ENCODE data around the gene TMPRSS11B.
"Not testable (repeated sequence)": the region's sequence is repeated elsewhere in the genome, so short reads cannot be mapped to it uniquely, and the experiment has no call there.

TMPRSS11B gene, protein sequence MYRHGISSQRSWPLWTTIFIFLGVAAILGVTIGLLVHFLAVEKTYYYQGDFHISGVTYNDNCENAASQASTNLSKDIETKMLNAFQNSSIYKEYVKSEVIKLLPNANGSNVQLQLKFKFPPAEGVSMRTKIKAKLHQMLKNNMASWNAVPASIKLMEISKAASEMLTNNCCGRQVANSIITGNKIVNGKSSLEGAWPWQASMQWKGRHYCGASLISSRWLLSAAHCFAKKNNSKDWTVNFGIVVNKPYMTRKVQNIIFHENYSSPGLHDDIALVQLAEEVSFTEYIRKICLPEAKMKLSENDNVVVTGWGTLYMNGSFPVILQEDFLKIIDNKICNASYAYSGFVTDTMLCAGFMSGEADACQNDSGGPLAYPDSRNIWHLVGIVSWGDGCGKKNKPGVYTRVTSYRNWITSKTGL

DNA sequence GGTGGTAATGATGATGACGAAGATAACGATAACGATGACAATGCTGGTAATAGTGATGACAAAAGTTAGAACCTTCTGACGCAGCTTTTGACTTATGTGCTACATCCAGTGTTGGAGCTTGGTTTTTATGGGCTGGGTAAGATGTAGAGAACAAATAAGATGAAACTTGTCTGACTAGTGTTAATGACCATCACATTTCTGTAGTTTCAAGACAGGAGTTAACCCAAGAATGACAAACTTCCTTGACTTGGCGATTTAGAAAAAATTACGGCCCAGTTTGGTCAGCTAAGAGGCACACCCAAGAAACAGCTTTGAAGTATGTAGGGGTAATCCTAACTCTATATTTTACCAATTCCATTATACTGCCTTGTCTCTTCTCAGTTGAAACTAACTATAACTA lies at the start of gene TMPRSS11B:
Gene TMPRSS11B, minus strand, starts transcription at position 101 of the 400 bp plus-strand sequence. CDS start 136 bp downstream, outside the sequence.
- no peak for DNase-seq (ENCODE audit: low read depth)

DNA sequence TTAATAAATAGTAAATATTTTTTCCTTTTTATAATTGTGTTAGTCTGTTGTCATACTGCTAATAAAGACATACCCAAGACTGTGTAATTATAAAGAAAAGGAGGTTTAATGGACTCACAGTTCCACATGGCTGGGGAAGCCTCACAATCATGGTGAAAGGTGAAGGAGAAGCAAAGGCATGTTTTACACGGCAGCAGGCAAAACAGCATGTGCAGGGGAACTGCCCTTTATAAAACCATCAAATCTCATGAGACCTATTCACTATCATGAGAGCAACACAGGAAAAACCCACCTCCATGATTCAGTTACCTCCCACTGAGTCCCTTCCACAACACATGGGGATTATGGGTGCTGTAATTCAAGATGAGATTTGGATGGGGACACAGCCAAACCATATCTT lies 45.8 kb upstream of the TMPRSS11B start:
- no peak for DNase-seq (ENCODE audit: low read depth)

DNA sequence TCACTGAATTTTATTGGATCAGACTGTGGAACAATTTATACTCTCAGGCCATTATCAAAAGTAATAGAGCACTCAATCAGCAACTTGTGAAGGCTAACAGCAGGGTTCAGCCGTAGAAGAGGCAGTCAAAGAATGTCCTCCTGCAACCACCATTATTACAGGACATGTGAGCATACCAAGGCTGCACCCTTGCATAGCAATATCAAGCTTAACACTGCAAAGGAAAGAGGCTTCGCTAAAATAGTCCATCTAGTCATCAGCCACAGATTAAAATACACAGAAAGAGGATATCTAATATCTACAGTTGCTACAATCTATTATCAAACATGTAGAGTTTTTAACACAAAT lies 42.9 kb upstream of the TMPRSS11B start:
- DNase-seq (ENCODE audit: low read depth) = no peak

DNA sequence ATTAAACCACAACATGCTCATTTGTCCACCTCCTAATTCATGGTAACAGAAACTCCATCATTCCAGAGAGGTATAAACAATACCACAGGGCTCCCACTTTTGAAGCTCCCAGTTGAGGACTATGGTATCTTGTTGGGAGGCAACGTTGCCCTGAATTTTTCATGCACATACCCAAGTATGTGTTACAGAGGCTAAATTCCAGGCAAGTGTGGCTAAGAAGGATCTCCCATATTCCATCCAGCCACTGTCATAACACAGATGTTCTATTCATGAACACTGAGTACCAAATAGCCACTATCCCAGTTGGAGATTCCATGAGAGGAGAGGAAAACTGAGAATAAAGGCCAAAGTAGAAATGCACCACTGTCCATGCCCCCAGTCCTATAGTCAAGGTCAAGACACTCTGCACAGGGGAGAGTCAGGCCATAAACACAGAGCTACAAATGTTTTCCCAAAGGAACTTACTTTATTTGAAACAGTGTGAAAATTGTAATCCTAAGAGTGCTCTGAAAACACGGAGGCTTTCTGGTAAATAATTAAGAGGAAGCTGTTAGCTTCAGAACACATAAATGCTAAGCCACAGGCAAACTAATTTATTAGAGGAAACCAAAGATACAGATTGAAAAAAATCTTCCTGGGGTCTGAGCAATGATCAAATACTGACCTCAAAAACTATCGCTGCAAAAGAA lies 42.4 kb upstream of the TMPRSS11B start:
- DNase-seq (ENCODE audit: low read depth) = no peak

DNA sequence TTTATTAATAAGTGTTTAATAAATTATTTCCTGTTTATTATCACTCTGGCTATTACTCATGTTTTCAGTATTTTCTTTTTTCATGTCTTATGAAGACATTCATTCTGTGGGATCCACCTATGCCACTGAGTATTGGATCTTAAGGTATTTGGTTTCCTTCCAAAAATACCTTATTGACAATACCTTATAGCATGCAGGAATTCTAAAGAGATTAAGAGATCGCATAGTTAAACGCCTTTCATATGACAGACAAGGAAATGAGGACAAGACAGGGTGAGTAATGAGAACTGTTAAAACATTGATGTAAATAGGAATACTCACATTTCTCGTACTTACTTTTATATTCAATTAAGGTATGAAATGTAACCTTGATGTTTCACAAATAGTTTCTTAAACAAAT lies 38.2 kb upstream of the TMPRSS11B start:
- DNase-seq (ENCODE audit: low read depth) = no peak

DNA sequence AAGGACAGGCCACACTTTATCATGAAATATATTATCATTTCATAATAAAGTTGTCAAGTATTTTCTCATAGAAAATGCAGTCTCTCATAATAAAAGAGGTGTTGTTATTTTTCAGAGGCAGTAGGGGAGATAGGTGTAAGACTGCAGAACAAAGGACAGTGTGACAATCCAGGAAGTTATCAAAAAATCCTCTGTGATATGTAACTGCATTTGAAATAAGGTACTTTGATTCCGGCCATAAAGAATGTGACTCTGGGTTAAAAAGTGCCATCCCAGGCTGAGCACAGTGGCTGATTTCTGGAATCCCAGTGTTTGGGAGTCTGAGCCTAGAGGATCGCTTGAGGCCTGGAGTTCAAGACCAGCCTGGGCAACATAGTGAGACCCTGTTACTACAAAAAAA lies 37.6 kb upstream of the TMPRSS11B start:
- no peak for DNase-seq (ENCODE audit: low read depth)

DNA sequence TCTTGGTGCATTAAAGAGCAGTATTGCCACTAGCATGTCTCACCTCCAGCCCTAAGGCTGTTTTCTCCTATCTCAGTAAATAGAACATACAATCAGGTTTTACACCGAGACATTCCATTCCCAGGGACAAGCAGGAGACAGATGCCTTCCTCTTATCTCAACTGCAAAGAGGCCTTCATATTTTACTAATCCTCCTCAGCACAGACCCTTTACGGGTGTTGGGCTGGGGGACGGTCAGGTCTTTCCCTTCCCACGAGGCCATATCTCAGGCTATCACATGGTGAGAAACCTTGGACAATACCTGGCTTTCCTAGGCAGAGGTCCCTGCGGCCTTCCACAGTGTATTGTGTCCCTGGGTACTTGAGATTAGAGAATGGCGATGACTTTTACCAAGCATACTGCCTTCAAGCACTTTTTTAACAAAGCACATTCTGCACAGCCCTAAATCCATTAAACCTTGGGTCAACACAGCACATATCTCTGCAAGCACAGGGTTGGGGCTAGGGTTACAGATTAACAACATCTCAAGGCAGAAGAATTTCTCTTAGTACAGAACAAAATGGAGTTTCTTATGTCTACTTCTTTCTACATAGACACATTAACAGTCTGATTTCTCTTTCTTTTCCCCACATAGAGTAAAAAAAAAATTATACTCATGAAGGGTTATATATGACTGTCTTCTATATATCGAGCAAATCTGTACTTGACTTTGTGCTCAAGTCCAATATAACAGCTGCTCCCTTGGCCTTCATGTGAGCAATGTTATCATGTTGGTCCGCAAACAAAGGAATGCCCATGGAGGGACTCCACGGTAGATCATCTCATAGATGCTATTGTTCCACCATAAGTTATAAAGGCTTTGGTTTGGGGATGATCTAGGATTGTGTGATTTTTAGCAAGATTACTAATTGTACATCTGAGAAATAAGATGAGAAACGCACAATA lies 36.6 kb upstream of the TMPRSS11B start:
- not testable (repeated sequence) for DNase-seq (ENCODE audit: low read depth)

DNA sequence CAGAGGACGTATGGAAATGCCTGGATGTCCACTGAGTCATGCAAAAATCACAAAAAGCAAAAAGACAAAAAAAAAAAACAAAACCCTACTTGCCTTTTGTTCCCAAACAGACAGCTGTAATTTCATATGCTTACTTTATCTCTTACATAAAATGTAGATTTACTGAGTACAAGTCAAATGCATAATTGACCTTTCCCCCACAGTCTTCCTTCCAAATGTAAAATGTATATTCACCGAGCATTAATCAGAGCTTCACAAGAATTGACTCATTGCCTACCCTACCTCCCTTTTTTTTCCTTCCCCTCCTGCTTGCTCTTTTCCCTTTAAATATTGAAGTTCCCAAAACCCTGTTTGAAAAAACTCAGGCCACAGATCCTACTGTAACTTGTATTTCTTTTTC lies 32.5 kb upstream of the TMPRSS11B start:
- no peak for DNase-seq (ENCODE audit: low read depth)

DNA sequence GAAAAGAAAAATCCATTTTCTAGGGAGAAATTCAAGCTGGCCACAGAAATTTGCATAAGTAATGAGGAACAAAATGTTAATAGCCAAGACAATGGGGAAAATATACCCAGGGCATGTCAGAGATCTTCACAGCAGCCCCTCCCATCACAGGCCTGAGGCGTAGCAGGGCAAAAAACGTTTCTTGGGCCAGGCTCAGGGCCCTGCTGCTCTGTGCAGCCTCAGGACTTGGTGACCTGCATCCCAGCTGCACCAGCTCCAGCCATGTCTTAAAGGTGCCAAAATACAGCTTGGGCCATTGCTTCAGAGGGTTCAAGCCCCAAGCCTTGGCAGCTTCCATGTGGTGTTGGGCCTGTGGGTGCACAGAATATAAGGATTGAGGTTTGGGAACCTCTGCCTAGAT lies 32.1 kb upstream of the TMPRSS11B start:
- DNase-seq (ENCODE audit: low read depth) = no peak

DNA sequence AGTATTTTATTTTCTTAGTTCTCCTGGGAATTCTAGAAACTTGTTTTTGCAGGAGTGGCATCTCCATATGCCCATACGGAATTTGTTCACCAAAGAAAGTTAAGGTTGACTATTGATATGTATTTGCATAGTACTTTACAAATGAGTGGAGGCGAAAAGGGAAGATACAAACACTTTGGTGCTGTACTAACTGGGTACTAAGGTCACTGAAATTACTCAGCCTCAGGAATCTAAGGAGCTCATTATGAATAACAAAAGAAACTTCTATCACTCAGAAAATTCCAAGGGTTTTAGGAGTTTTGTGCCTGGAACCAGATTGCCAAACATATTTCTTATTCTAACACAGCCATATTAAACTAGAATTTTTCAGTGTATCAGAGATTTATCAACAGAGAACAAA lies 27.4 kb upstream of the TMPRSS11B start:
- no peak for DNase-seq (ENCODE audit: low read depth)

DNA sequence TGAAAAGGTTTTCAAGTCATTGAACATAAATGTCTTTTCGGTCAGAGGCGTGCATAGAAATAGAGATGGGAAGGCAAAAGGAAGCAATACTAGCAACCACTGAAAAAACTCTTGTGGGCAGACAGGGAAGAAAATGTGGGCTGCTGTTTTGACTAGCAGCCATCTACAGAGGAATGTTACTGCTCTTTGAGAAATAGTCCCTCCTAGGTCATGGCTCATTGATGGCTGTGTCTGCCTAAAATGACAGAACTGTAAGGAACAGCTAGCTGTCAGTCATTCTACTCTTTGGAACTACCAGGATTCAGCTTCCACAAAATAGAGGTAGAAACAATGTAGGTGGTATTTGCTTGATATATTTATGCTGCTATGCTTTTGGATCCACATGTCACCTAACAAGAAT lies 26.9 kb upstream of the TMPRSS11B start:
- no peak for DNase-seq (ENCODE audit: low read depth)

DNA sequence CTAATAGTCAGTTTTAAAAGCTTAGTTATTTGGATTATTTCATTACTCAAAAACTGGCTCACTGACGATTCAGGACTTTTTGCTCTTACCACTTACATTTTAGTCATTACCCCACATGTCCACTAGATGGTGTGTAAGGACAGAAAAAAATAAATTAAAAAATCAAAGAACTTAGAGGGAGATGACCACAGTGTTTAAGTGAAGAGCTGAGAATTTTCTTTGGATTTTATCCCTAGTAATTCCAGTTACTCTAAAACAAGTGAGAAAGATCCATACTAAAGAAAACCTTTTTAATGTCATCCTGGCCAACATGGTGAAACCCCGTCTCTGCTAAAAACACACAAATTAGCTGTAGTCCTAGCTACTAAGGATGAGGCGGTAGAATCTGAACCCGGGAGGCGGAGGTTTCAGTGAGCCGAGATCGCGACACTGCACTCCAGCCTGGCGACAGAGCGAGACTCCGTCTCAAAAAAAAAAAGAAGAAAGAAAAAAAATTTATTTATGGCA lies 26.4 kb upstream of the TMPRSS11B start:
- DNase-seq (ENCODE audit: low read depth) = peak; percentile 19

DNA sequence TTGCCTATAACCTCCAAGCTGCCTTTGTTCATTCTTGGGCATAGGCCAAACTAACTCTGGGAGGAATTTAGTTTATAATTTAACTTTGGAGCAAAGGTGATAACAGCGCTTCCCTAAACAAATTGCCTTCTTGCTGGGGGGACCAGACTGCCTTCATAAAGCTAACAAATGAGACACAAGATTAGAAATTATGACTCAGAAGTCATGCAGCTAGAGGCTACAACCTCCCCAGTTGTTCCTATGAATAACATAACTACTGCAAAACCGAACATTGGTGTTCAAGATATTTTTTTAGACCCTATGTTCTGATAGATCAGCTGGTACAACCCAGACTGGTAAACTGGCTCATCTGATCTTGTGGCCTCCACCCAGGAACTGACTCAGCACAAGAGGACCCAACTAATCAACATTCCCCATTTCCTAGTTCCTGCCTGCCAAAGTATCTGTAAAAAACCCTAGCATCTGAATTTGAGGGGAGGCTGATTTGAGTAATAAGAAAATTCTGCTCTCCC lies 22.0 kb upstream of the TMPRSS11B start:
- no peak for DNase-seq (ENCODE audit: low read depth)

DNA sequence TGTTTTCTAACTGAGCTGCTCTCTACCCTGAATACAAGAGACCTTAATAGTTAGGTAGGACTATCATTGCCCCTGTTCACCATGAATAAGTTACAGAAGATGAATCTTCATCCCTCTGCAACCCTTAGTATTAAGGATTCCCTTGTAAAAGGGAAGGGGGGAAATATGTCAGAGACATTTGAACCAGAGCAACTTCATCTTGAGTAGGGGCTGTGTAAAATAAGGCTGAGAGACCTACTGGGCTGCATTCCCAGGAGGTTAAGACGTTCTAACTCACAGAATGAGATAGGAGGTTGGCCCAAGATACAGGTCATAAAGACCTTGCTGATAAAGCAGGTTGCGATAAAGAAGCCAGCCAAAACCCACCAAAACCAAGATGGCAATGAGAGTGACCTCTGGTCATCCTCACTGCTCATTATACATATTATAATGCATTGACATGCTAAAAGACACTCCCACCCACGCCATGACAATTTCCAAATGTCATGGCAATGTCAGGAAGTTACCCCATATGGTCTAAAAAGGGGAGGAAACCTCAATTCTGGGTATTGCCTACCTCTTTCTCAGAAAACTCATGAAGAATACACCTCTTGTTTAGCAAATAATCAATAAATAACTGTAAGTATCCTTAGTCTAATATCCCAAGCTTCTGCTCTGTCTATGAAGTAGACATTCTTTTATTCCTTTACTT lies 19.5 kb upstream of the TMPRSS11B start:
- DNase-seq (ENCODE audit: low read depth) = no peak

DNA sequence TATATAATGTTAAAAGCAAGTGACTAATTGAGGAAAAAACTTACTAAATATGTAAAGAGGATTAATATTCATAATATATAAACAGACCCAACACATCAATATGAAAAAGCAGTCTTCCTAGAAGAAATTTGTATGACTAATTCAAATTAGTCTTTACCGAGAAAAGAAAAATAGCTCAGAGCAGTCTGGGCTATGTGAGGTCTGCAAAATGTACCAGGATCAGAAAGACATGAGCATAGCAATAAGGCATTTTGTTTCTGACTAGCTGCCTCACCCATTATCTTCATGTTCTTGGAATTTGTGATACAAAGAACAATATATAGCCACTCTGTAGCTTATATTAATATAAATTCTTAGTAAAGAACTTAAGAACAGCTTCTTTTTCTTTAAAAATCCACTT lies 13.7 kb upstream of the TMPRSS11B start:
- no peak for DNase-seq (ENCODE audit: low read depth)

DNA sequence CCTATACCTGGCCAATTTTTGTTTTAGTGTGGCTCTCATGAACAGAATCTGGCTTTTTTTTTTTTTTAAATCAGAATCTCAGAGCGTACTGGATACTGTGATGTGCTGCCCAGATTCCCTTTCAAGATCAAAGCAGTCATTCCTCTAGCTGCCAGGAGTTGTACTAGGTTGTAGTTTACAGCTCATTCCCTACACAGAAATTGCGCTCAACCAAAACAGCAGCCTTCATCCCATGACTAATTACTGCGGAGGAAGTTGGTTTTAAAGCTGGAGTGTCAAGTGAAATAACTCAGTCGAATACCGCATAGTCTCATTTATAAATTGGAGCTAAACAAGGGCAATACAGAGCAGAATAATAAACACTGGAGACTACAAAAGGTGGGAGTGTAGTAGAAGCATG lies 12.2 kb upstream of the TMPRSS11B start:
- DNase-seq (ENCODE audit: low read depth) = no peak

DNA sequence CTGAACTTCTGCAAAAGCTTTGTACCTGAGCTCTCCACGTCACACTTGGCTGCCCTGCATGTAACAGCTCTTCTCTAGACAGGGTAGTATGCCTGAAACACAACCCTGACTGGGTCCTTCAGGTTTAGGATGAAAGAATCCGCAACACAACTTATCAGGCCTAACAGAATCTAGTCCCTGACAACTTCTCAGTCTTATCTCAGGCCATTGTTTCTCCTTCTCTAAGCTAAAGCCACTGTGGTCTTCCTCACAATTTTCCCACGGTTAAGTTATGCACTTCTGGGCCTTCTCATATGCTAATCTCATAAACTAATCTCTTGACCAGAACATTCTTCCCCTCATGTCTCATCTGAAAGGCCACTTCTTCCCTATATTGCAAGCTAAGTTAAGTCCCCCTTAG lies 10.8 kb upstream of the TMPRSS11B start:
- DNase-seq (ENCODE audit: low read depth) = no peak

DNA sequence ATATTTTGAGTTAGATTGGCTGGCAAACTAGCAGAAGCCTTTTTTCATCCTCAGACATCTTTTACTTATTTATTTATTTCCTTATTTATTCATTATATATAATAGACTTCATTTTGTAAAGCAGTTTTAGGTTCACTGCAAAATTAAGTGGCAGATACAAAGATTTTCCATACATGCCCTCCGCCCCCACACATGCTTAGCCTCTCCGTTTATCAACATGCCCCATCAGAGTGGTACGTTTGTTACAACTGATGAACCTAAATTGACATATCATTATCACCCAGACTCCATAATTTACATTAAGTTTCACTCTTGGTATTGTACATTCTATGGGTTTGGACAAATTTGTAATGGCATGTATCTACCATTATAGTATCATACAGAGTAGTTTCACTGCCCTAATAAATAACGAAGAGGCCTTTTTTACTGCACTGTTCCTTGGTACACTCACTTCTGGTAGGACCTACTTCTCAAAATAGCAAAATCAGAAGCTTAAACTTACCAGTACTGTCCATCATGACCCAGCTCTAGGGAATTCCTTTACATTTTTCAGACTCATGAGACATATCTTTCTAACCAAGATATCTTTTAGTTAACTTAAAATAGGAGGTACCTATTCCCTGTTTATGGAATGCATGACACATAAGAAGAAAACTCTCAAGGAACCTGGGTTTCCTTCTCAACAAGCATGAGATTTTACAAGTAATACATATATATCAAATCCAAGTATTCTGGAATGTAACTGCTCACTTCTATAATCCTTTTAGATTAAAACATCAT lies 4.8 kb upstream of the TMPRSS11B start:
- DNase-seq (ENCODE audit: low read depth) = no peak

DNA sequence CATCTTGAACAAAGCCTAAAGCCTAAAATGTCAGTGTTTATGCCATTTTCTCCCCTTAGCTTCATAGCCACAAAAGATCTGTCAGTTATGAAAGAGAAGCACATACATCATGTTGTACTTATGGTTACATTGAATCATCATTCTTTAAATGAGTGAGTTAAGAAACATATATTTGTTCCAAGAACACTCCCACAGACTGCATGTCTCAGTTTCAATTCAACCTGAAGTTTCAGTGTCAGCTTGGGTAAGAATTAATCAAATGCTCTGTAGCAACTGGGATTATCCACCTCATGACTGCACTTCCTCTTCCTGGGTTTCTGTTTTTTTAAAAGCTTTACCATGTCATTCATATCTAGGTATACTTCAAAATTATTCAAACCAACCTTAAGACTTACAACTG lies 3.9 kb upstream of the TMPRSS11B start:
- no peak for DNase-seq (ENCODE audit: low read depth)

DNA sequence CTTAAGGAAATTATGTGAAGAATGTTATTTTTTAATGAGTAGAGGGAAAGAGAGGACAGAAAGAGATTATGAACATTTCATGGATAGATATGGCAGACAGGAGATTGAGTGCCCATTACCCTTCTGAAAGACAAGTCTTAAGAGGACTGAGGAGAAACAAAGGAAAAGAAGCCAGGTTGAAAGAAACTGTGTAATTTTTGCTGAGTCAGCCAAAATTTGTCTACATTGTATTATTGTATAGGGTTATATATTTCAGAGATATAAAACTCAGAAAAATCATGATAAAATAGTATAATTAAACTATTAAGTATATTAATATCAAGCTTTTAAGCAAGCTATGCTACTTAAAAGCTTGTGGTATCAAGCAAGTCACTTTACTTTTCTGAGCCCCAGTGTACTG lies 4.9 kb downstream of the TMPRSS11B start:
- DNase-seq (ENCODE audit: low read depth) = no peak

DNA sequence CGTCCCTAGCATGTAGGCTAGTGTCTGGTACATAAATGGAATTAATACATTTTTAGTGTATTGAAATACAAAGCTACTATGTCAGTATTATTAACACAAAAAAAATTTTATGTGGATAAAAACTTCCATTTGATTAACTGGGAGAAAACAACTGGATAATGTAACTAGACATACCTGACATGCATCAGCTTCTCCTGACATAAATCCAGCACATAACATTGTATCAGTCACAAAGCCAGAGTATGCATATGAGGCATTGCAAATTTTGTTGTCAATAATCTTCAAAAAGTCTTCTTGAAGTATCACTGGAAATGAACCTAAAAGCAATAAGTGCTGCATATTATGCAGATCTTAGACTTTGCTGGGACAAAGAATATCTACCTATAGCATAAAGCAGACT lies 16.9 kb downstream of the TMPRSS11B start:
- DNase-seq (ENCODE audit: low read depth) = no peak

Measured in GM04504 (cell line).